Smooth muscle cell of bladder (primary cell): Measurements from ENCODE around the gene ZFAND3. TPM values are rescaled to one million over a fixed set of nuclear protein-coding genes. Genes with fewer than 3 reads are reported as not detected.

Source experiments
- total RNA-seq: library from RNA; depleted of rRNA; stranded (reverse); fragments of >200 nt; gene quantifications from 2 replicates; pipeline ENCODE4 v1.2.3, GENCODE V29; 2014

Gene ZFAND3
- total RNA-seq, result 20.6 and 32.2 TPM in 2 replicates

GRCh38 chr6:37819177-37819801 lies at the start of gene ZFAND3:
ZFAND3 (plus strand) TSS chr6:37819727; CDS start chr6:37819946, 219 bp downstream.

Other genes with a start within 250 kb of the ZFAND3 start
- 3.7 and 3.8 TPM in 2 replicates for gene MDGA1, start 121.8 kb upstream of the ZFAND3 start, total RNA-seq